ENCODE data around the gene ACSM4.

GRCh38 chr12:7352661-7353060 is 48.8 kb downstream of the ACSM4 start:
- TF ChIP-seq CTCF (IDR thresholded peaks at IDR 0.05; ENCODE audit: insufficient read depth, low read length, poor library complexity, severe bottlenecking) (no peak), EZH2phosphoT487 (conservative IDR thresholded peaks at IDR 0.05; ENCODE audit: low read length) (no peak)

Data from SU-DHL-6 (cell line).